Caco-2 (cell line): ENCODE measurements around the gene HCRT. TPM values are rescaled to one million over a fixed set of nuclear protein-coding genes. Genes with fewer than 3 reads are reported as not detected.

Experiments
- BruUV-seq: library from RNA; stranded (reverse); fragments of 400-500 nt; replicated peaks from 2 replicates; lab custom pipeline; 2021; lab: Mats Ljungman, UMichigan
- CTCF ChIA-PET: fragments of 300-600 bp; sonication (Branson Sonifier 250); formaldehyde crosslinking; loops from one replicate; lab custom pipeline; 2022; ENCODE audit warnings: antibody characterized with exemption; lab: Charles Lee
- POLR2A ChIA-PET: fragments of 300-600 bp; sonication (Branson Sonifier 250); formaldehyde crosslinking; loops from one replicate; lab custom pipeline; 2022; ENCODE audit warnings: antibody characterized with exemption; lab: Charles Lee
- DNase-seq, 2 experiments: peaks; one replicate each; pipeline versions ENCODE4 v3.0.0 to v3.0.0-alpha.2; 2020 to 2022
- H3K27me3 ChIP-seq: replicated peaks from 2 replicates; pipeline ENCODE4 v1.6.0; 2011; ENCODE audit warnings: low read length; ENCODE audit not compliant: control insufficient read depth, insufficient read depth
- H3K36me3 ChIP-seq: 2 replicates; pipeline ENCODE4 v1.5.1; 2011; ENCODE audit warnings: low read length; ENCODE audit not compliant: control insufficient read depth, insufficient read depth
- H3K4me1 ChIP-seq: fragments of 250-450 bp; sonication (Bioruptor Pico); 2 replicates; pipeline ENCODE4 v1.5.1; 2020; ENCODE audit warnings: mild to moderate bottlenecking
- H3K4me3 ChIP-seq: 2 replicates; pipeline ENCODE4 v1.5.1; 2011; ENCODE audit warnings: low read depth, mild to moderate bottlenecking, control low read depth, low read length
- H3K9me3 ChIP-seq: fragments of 250-450 bp; sonication (Bioruptor Pico); 2 replicates; pipeline ENCODE4 v1.5.1; 2020; ENCODE audit warnings: mild to moderate bottlenecking, moderate library complexity
- H3K27ac Mint-ChIP-seq: one replicate; pipeline ENCODE4 v1.8.0; 2022; ENCODE audit warnings: mixed read lengths; ENCODE audit not compliant: unreplicated experiment
- H3K27me3 Mint-ChIP-seq: one replicate; pipeline ENCODE4 v1.8.0; 2022; ENCODE audit warnings: mixed read lengths; ENCODE audit not compliant: insufficient read depth, unreplicated experiment
- H3K36me3 Mint-ChIP-seq: one replicate; pipeline ENCODE4 v1.8.0; 2022; ENCODE audit warnings: mild to moderate bottlenecking, mixed read lengths; ENCODE audit not compliant: insufficient read depth, unreplicated experiment
- H3K4me1 Mint-ChIP-seq: one replicate; pipeline ENCODE4 v1.8.0; 2022; ENCODE audit warnings: low read depth, mixed read lengths; ENCODE audit not compliant: unreplicated experiment
- H3K4me3 Mint-ChIP-seq: one replicate; pipeline ENCODE4 v1.8.0; 2022; ENCODE audit warnings: mild to moderate bottlenecking, moderate library complexity, mixed read lengths; ENCODE audit not compliant: unreplicated experiment
- H3K9me3 Mint-ChIP-seq: one replicate; pipeline ENCODE4 v1.8.0; 2022; ENCODE audit warnings: mixed read lengths; ENCODE audit not compliant: unreplicated experiment
- CTCF ChIP-seq, 2 experiments: fragments of 200-600 bp in 1 of 2; IDR thresholded peaks; 1 replicate in 1 of 2; 2 replicates in 1 of 2; pipeline versions ENCODE4 v1.5.1 to v1.8.0; 2011 to 2022; ENCODE audit warnings: antibody characterized with exemption in 1 of 2, control low read depth in 1 of 2, inconsistent platforms in 1 of 2, low read depth in 1 of 2, low read length in 1 of 2, mild to moderate bottlenecking in 1 of 2, moderate library complexity in 1 of 2; ENCODE audit not compliant: insufficient read depth in 1 of 2, severe bottlenecking in 1 of 2, unreplicated experiment in 1 of 2
- intact Hi-C: fragments of 100-400 bp; cut with micrococcal nuclease; formaldehyde crosslinking; loops from one replicate; pipeline ENCODE4 v1.10.0; 2022; ENCODE audit not compliant: unreplicated experiment
- total RNA-seq: library from RNA; stranded (reverse); gene quantifications from 2 replicates; pipeline ENCODE4 v1.2.3, GENCODE V29; 2022

The HCRT gene
- total RNA-seq, 1 experiment from 2014 or later, result not detected

DNA sequence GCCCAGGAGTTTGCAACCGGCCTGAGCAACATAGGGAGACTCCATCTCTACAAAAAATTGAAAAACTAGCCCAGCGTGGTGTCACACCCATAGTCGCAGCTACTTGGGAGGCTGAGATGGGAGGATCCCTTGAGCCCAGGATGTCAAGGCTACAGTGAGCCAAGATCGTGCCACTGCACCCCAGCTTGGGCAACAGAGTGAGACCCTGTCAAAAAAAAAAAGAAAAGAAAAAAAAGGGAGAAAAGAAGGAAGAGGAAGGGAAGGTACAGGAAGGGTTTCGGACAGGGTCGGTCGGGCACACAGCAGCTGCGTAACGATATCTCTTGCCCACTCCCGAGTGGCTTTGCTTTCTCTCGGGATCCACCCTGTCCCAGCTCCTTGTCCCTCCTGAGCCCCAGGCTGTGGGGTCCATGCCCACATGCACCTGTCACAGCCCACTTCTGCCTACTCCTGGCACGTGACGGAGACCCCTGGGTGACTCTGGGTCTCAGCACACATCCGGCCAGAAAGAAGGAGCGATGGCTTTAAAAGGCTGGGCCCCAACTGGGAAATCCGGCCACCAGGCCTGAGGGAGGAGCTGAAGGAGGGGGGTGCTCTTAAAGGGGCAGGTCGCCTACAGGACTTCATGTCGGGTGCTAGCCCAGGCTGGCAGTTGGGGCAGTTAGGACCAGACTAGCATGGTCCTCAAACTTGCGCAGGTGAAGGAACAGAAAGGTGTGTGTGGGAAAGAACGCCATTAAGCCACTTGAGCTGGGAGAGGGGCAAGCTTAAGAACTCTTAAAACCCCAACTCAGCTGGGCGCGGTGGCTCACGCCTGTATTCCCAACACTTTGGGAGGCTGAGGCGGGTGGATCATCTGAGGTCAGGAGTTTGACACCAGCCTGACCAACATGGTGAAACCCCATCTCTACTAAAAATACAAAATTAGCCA, 9.0 kb upstream of the HCRT start, which contains the start of gene GHDC:
GHDC (minus strand) TSS at position 526 of the 931 bp plus-strand sequence. CDS start 913 bp downstream, outside the sequence.
- Histone ChIP-seq H3K27me3 (no peaks in the 10 kb centered on the region), H3K4me1 (peaks cover 11% of the 10 kb centered on the region), H3K36me3 (no peaks in the 10 kb centered on the region; the same call in 1 of the 2 replicates), H3K9me3 (no peaks in the 10 kb centered on the region), H3K4me3 (peak within 1 kb of the TSS; percentile 60)
- TF ChIP-seq CTCF (IDR thresholded peaks at IDR 0.05; ENCODE audit: insufficient read depth in 1 of 2, low read depth in 1 of 2, low read length in 1 of 2, severe bottlenecking in 1 of 2, unreplicated experiment in 1 of 2), result no peak
- peaks cover 13% of the 10 kb centered on the region for H3K36me3 Mint-ChIP-seq
- no peaks in the 10 kb centered on the region for H3K27me3 Mint-ChIP-seq
- H3K9me3 Mint-ChIP-seq, result no peaks in the 10 kb centered on the region
- peaks cover 16% of the 10 kb centered on the region for H3K4me1 Mint-ChIP-seq
- intact Hi-C loops, result no loop called here
- peak within 1 kb of the TSS; percentile 82 for H3K27ac Mint-ChIP-seq
- CTCF ChIA-PET, result interaction anchor here (0.5 to 1.9 kb wide), 9 partner anchors 10 to 234 kb away, joined by 3 to 15 read pairs (median 4); partner anchors contain the start of genes HCRT and NKIRAS2
- H3K4me3 Mint-ChIP-seq, result peak within 1 kb of the TSS; percentile 84
- BruUV-seq, result TSS peak; percentile 58
- POLR2A ChIA-PET, result interaction anchor here (0.6 kb wide), 1 partner anchor 20 kb away, joined by 4 read pairs; no protein-coding TSS in a partner anchor
- DNase-seq, result peak; percentile 81 to 84

GRCh38 chr17:42193216-42193968, 8.1 kb upstream of the HCRT start:
- ChIA-PET CTCF (interaction anchor here (0.5 to 1.9 kb wide), 5 partner anchors 9 to 166 kb away, joined by 3 to 15 read pairs (median 4); partner anchors contain the start of gene HCRT), POLR2A (no interaction called here)
- DNase-seq, result no peak
- Mint-ChIP-seq H3K36me3 (peaks cover 13% of the 10 kb centered on the region), H3K9me3 (no peaks in the 10 kb centered on the region), H3K27me3 (no peaks in the 10 kb centered on the region), H3K27ac (peak overlapping the region; percentile 82), H3K4me1 (peaks cover 16% of the 10 kb centered on the region), H3K4me3 (peak overlapping the region; percentile 84)
- intact Hi-C loops, result no loop called here
- Histone ChIP-seq H3K4me3 (peak overlapping the region; percentile 60), H3K36me3 (no peaks in the 10 kb centered on the region; the same call in 1 of the 2 replicates), H3K9me3 (no peaks in the 10 kb centered on the region), H3K27me3 (no peaks in the 10 kb centered on the region), H3K4me1 (peaks cover 11% of the 10 kb centered on the region)
- no TSS peak for BruUV-seq
- no peak for TF ChIP-seq CTCF (IDR thresholded peaks at IDR 0.05; ENCODE audit: insufficient read depth in 1 of 2, low read depth in 1 of 2, low read length in 1 of 2, severe bottlenecking in 1 of 2, unreplicated experiment in 1 of 2)
